HG02759 (cell line): ENCODE data around the gene TRAF6.
A peak's percentile ranks its signal among the peaks of the same experiment; 100 is the strongest.

Experiments used
- ATAC-seq: cut with Tn5 transposase; IDR thresholded peaks from one replicate; pipeline ENCODE4 v1.9.1; 2021; ENCODE audit warnings: mild to moderate bottlenecking, moderate library complexity; ENCODE audit not compliant: unreplicated experiment

TRAF6 gene

GRCh38 chr11:36460220-36460619, 49.9 kb downstream of the TRAF6 start:
- ATAC-seq: no peak

GRCh38 chr11:36459046-36459445, 51.0 kb downstream of the TRAF6 start:
- ATAC-seq: no peak

- ATAC-seq: no peak
Measured at GRCh38 chr11:36458129-36458915, 51.8 kb downstream of the TRAF6 start.

GRCh38 chr11:36456156-36456555, 53.9 kb downstream of the TRAF6 start:
- no peak for ATAC-seq

- ATAC-seq: no peak
Measured at GRCh38 chr11:36455658-36456111, 54.4 kb downstream of the TRAF6 start.

GRCh38 chr11:36454941-36455631, 55.0 kb downstream of the TRAF6 start:
- no peak for ATAC-seq

- ATAC-seq: no peak
Measured at GRCh38 chr11:36454551-36454940, 55.5 kb downstream of the TRAF6 start.

- ATAC-seq: no peak
Measured at GRCh38 chr11:36453678-36454077, 56.4 kb downstream of the TRAF6 start.

GRCh38 chr11:36452961-36453360, 57.1 kb downstream of the TRAF6 start:
- ATAC-seq: no peak

GRCh38 chr11:36452236-36452940, 57.7 kb downstream of the TRAF6 start:
- no peak for ATAC-seq

GRCh38 chr11:36451681-36452080, 58.4 kb downstream of the TRAF6 start:
- no peak for ATAC-seq

GRCh38 chr11:36451045-36451444, 59.0 kb downstream of the TRAF6 start:
- ATAC-seq: no peak

- peak; percentile 62 for ATAC-seq
Measured at GRCh38 chr11:36450110-36450572, 59.9 kb downstream of the TRAF6 start.

GRCh38 chr11:36449561-36450096, 60.4 kb downstream of the TRAF6 start:
- ATAC-seq: peak; percentile 29

- ATAC-seq: no peak
Measured at GRCh38 chr11:36447947-36448346, 62.1 kb downstream of the TRAF6 start.

- no peak for ATAC-seq
Measured at GRCh38 chr11:36447514-36447913, 62.6 kb downstream of the TRAF6 start.

GRCh38 chr11:36446135-36446534, 63.9 kb downstream of the TRAF6 start:
- no peak for ATAC-seq

- ATAC-seq: no peak
Measured at GRCh38 chr11:36443661-36444060, 66.4 kb downstream of the TRAF6 start.

GRCh38 chr11:36441610-36442208, 68.4 kb downstream of the TRAF6 start:
- peak; percentile 92 for ATAC-seq

- ATAC-seq: no peak
Measured at GRCh38 chr11:36438126-36438525, 71.9 kb downstream of the TRAF6 start.

GRCh38 chr11:36437413-36437812, 72.7 kb downstream of the TRAF6 start:
- ATAC-seq: no peak
